ENCODE data around the gene UBE2M. TPM values are rescaled to one million over a fixed set of nuclear protein-coding genes. Genes with fewer than 3 reads are reported as not detected.
"Not testable (repeated sequence)": the region's sequence is repeated elsewhere in the genome, so short reads cannot be mapped to it uniquely, and the experiment has no call there.

The UBE2M gene
- total RNA-seq, 4 donors from 2014 or later, result 16.4 to 31.5 (median 21.7) TPM

DNA sequence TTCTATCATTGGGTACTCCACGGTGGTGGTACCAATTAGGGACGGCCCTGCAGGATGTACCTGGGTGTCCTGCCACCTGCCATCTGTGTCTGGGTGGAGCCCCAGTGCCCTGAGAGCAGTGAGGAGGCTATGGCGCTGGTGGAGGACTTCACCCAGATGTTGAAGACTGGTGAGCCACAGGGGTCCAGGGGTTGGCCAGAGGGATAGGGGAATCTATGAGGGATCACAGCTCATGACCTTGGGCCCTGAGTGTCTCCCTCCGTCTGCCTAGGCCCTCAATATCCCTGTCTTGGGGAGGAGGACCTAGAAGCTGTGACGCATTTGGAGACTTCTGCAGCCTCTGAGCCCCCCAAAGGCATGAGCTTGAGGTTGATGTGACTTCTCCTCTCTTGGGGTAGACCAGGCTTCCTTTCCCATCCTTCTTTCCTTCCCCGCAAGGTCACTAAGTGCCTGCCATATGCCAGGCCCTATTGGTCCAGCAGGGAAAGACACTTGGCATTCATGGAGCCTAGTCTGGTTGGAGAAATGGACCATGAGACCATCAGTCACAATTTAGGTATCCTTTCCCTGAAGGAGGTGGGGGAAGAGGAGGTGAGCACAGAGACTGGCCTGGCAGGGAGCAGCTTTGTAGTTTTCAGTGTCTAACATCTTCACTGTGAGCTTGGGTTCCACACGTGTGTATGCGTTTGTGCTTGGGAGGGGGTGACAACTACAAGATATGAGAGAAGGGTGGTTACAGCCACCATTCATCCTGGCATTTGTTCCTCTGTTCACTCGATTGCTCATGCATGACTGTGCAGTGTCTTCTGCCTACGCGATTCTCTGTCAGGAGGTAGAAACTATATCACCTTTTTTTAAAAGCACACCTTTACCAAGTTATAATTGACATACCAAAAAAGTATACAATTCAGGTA, 19.9 kb upstream of the UBE2M start:
- Histone ChIP-seq H3K36me3 (peaks cover 17% of the 10 kb centered on the region), H3K9me3 (no peaks in the 10 kb centered on the region), H3K4me1 (peaks cover 23% of the 10 kb centered on the region), H3K4me3 (no peak overlapping the region), H3K27ac (no peak overlapping the region), H3K27me3 (no peaks in the 10 kb centered on the region)
- 83% methylated on average over 6 of the region's 11 CpGs for WGBS
- DNase-seq (ENCODE audit: low spot score in 2 of 2), result peak; percentile 50 to 52
- TF ChIP-seq POLR2AphosphoS5 (IDR thresholded peaks at IDR 0.05), result no peak
- TF ChIP-seq EP300 (IDR thresholded peaks at IDR 0.05), result no peak
- no peak for TF ChIP-seq POLR2A (IDR thresholded peaks at IDR 0.05)
- TF ChIP-seq, protein P1, sequence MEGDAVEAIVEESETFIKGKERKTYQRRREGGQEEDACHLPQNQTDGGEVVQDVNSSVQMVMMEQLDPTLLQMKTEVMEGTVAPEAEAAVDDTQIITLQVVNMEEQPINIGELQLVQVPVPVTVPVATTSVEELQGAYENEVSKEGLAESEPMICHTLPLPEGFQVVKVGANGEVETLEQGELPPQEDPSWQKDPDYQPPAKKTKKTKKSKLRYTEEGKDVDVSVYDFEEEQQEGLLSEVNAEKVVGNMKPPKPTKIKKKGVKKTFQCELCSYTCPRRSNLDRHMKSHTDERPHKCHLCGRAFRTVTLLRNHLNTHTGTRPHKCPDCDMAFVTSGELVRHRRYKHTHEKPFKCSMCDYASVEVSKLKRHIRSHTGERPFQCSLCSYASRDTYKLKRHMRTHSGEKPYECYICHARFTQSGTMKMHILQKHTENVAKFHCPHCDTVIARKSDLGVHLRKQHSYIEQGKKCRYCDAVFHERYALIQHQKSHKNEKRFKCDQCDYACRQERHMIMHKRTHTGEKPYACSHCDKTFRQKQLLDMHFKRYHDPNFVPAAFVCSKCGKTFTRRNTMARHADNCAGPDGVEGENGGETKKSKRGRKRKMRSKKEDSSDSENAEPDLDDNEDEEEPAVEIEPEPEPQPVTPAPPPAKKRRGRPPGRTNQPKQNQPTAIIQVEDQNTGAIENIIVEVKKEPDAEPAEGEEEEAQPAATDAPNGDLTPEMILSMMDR (IDR thresholded peaks at IDR 0.05), result no peak

DNA sequence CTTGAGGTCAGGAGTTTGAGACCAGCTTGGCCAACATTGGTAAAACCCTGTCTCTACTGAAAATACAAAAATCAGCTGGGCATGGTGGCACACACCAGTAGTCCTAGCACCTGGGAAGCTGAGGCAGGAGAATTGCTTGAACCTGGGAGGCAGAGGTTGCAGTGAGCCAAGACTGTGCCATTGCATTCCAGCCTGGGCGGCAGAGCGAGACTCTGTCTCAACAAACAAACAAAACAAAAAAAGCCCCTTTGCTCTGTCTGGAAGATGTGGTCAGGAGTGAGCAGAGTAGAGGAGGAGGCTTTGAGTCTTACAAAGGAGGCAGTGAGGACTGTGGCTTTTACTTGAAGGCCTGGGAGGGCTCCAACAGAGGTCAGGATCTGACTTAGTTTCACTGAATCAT, 19.2 kb upstream of the UBE2M start:
- not testable (repeated sequence) for H3K27ac ChIP-seq, H3K9me3 ChIP-seq, H3K27me3 ChIP-seq, H3K4me3 ChIP-seq
- peak in 1 of 2 donors; percentile 41 for DNase-seq (ENCODE audit: low spot score in 2 of 2)
- WGBS, result 100% methylated on average over 2 of the region's 2 CpGs
- Histone ChIP-seq H3K36me3 (peaks cover 10% of the 10 kb centered on the region), H3K4me1 (peaks cover 23% of the 10 kb centered on the region)

DNA sequence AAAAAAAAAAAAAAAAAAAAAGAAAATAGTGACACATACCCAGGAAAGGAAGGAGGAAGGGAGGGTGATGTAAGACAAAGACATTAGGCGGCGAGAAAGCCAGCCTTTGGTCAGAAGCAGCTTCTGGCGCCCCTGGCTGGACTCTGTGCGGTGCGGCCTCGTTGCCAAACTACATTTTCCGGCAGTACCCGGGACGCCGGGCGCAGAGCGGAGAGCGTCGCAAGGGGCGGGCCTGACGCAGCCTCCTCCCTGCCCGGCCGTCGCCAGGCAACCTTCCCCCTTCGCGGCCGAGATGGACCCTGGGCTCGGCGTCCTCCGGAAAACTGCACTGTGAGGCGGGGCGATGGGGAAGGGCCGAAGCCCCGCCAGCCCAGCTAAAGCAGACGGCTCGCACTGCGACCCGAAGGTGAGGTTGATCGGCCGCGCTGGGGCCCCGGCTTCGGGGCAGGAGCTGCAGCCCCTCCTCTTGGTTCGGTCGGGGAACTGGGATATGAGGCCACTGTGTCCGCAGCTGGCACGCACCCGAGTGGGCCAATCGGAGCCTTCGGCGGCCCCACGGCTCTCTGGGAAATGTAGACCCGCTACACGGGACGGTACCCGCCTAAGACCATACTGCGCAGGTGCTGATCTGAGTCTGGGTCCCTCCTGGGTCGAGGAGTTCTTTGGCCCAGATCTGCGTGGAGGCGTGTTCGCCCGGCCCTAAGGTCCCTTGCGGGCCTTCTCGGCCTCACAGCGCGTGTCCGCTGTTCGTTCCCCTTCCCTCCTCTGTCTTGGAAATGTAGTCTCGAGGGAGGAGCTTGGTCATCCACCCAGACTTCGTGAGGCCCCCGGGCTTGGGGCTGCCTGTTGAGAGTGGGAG, 17.0 kb upstream of the UBE2M start:
- under 1% methylated on average over 43 of the region's 66 CpGs for WGBS
- no peaks in the 10 kb centered on the region for H3K9me3 ChIP-seq
- H3K27me3 ChIP-seq, result no peaks in the 10 kb centered on the region
- peak overlapping the region; percentile 95 for H3K4me3 ChIP-seq
- peaks cover 9% of the 10 kb centered on the region for H3K36me3 ChIP-seq
- peak; percentile 91 to 94 for DNase-seq (ENCODE audit: low spot score in 2 of 2)
- H3K4me1 ChIP-seq, result peaks cover 32% of the 10 kb centered on the region
- TF ChIP-seq EP300 (IDR thresholded peaks at IDR 0.05) (no peak), POLR2AphosphoS5 (IDR thresholded peaks at IDR 0.05) (peak in 1 of 3 donors; percentile 69), POLR2A (IDR thresholded peaks at IDR 0.05) (peak in 1 of 2 donors; percentile 37)
- TF ChIP-seq, protein P1 (IDR thresholded peaks at IDR 0.05), result no peak
- peak overlapping the region; percentile 91 for H3K27ac ChIP-seq

DNA sequence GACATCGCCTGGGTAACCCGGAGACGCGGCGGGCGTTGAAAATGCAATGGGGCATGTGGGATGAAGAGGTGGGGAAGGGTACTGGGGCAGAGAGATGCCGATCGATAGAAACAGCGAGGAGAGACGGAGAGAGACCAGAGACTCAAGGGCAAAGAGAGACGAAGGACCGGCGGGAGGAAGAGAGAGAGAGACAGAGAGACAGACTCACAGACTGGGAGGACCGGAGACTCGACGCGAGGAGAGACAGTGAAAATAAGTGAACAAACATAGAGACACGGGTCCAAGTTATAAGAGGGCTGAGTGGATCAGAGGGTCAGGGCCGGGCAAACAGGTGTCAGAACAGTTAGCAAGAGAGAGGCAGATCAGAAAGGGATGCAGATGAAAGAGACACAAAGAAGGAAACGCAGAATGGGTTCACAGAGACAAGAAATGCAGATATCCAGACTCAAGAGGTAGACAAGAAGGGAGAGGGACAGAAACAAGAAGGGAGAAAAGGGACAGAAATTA, 15.3 kb upstream of the UBE2M start:
- H3K27ac ChIP-seq, result peak overlapping the region; percentile 92
- peak overlapping the region; percentile 69 for H3K4me3 ChIP-seq
- H3K9me3 ChIP-seq, result no peaks in the 10 kb centered on the region
- peaks cover 32% of the 10 kb centered on the region for H3K4me1 ChIP-seq
- peaks cover 26% of the 10 kb centered on the region for H3K36me3 ChIP-seq
- TF ChIP-seq EP300 (IDR thresholded peaks at IDR 0.05) (no peak), POLR2A (IDR thresholded peaks at IDR 0.05) (no peak), POLR2AphosphoS5 (IDR thresholded peaks at IDR 0.05) (no peak)
- TF ChIP-seq, protein P1 (IDR thresholded peaks at IDR 0.05), result no peak
- no peaks in the 10 kb centered on the region for H3K27me3 ChIP-seq
- DNase-seq (ENCODE audit: low spot score in 2 of 2), result no peak
- 0% methylated on average over 20 of the region's 20 CpGs for WGBS

DNA sequence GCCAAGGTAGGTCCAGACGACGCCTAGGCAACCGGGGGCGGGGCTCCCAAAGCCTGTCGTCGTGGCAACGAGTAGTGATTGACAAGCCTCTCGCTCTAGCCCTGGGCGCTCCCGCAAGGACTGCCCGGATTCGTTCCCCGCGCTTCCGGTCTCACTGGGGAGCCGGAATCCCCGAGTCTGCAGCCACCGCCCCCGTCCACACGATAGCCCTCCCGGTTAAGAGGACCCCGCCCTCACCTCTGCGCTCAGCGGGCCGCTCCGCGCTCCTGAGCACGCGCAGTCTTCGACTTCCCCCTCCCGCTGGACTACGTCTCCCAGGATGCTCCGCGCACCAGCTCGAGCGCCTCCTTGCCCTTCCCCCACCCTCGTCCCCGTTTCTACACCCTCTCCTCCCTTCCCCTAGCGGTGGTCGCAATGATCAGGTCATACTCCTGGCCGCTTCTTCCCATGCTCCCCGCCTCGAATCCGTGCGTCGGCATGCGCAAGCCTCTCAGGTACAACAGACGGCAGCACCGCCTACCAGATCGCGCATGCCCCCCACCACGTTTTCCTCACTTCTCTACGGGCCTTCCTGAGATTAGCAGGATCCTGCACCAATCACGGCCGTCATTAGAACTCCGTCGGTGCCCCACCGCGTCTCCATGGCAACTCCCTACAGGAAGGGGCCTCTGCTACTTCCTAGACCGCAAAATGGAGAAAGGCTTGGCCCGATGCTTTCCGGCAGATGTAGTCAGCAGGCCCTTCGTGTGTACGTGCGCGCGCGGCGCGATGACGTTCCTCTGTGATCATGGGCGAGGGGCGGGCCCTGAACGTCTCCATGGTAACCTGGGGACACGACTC, 14.6 kb upstream of the UBE2M start, which contains the start of gene MZF1:
Gene MZF1, minus strand, starts transcription at position 518 of the 840 bp plus-strand sequence. CDS start 1,946 bp downstream, outside the sequence.
- Histone ChIP-seq H3K4me3 (peak within 1 kb of the TSS; percentile 69), H3K27me3 (no peaks in the 10 kb centered on the region), H3K27ac (peak within 1 kb of the TSS; percentile 92), H3K36me3 (peaks cover 28% of the 10 kb centered on the region), H3K9me3 (no peaks in the 10 kb centered on the region), H3K4me1 (peaks cover 32% of the 10 kb centered on the region)
- under 1% methylated on average over 60 of the region's 75 CpGs for WGBS
- peak; percentile 100 for DNase-seq (ENCODE audit: low spot score in 2 of 2)
- TF ChIP-seq EP300 (IDR thresholded peaks at IDR 0.05) (no peak), POLR2A (IDR thresholded peaks at IDR 0.05) (peak in 1 of 2 donors; percentile 46), POLR2AphosphoS5 (IDR thresholded peaks at IDR 0.05) (peak in 2 of 3 donors; percentile 3 to 86)
- TF ChIP-seq, protein P1 (IDR thresholded peaks at IDR 0.05), result peak; percentile 9 to 10

Measured in suprapubic skin (tissue), 4 donors.